GM12878 (cell line): ENCODE measurements around the gene LSM3.

ENCODE experiments used
- CTCF ChIP-seq, 3 experiments: IDR thresholded peaks in 2 of 3; conservative IDR thresholded peaks in 1 of 3; 2 replicates each; pipeline ENCODE4 v1.5.1; 2011; ENCODE audit warnings: low read depth in 3 of 3, low read length in 3 of 3, mild to moderate bottlenecking in 3 of 3, control low read depth in 2 of 3, moderate library complexity in 2 of 3, inconsistent platforms in 1 of 3, mixed read lengths in 1 of 3; ENCODE audit not compliant: control insufficient read depth in 2 of 3, insufficient read depth in 1 of 3; ENCODE audit errors: extremely low read depth in 1 of 3
- EZH2 ChIP-seq: IDR thresholded peaks from 2 replicates; pipeline ENCODE4 v1.6.1; 2012; ENCODE audit warnings: low read depth, mild to moderate bottlenecking, control low read depth, inconsistent platforms, low read length, borderline replicate concordance; ENCODE audit not compliant: control insufficient read depth
- FOXM1 ChIP-seq: IDR thresholded peaks from 2 replicates; pipeline ENCODE4 v1.6.1; 2012; ENCODE audit warnings: low read depth, mild to moderate bottlenecking, inconsistent platforms, low read length, moderate library complexity

DNA sequence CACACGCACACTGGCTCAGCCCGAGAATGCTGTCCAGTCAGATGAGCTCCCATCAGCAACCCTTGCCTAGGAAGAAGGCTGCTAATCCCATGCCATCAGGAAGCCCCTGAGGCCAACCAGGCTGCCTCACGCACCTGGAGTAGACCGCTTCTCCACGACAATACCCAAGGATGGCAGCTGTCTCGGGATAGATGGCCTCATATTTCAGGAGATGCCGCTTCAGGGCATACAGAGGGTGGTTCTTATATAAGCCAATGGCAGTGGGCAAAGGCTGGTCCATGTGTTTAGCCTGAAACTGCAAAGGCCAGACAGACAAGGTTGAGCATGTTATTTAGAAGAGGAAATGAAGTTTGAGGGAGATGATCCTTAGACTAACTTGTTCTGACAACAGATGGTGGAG, 22.4 kb upstream of the LSM3 start:
- TF ChIP-seq FOXM1 (no peak), CTCF (IDR thresholded peaks at IDR 0.05 in 2 of 3, conservative IDR thresholded peaks at IDR 0.05 in 1 of 3; ENCODE audit: control insufficient read depth in 2 of 3, extremely low read depth in 1 of 3, insufficient read depth in 1 of 3, low read depth in 3 of 3, low read length in 3 of 3) (no peak), EZH2 (no peak)
